Measurements from ENCODE around the gene ZMYM2.

DNA sequence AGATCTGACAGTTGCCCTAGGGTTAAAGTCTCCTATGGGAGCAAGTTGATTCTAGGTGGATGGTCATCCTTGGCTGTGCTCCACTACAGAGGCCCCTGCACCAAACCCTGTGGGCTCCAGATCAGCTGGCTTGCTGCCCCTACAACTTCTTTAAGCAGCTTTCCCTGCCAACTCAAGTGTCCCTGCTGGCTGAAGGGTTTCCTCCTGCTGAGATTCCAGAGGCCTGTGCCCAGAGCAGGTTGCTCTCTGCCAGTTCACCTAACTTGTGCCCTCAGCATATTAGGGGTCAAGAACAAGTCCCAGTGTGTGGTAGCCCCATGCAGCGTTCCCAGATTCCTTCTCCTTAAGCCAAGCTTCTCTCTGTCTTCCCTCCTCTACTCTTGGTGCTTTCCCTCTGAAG lies 85.6 kb downstream of the ZMYM2 start:
- TF ChIP-seq, protein P1, sequence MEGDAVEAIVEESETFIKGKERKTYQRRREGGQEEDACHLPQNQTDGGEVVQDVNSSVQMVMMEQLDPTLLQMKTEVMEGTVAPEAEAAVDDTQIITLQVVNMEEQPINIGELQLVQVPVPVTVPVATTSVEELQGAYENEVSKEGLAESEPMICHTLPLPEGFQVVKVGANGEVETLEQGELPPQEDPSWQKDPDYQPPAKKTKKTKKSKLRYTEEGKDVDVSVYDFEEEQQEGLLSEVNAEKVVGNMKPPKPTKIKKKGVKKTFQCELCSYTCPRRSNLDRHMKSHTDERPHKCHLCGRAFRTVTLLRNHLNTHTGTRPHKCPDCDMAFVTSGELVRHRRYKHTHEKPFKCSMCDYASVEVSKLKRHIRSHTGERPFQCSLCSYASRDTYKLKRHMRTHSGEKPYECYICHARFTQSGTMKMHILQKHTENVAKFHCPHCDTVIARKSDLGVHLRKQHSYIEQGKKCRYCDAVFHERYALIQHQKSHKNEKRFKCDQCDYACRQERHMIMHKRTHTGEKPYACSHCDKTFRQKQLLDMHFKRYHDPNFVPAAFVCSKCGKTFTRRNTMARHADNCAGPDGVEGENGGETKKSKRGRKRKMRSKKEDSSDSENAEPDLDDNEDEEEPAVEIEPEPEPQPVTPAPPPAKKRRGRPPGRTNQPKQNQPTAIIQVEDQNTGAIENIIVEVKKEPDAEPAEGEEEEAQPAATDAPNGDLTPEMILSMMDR (IDR thresholded peaks at IDR 0.05) = no peak
- TF ChIP-seq EZH2 (IDR thresholded peaks at IDR 0.05) = no peak
